GM12878 (cell line): ENCODE results near the gene ADCY5. TPM values are rescaled to one million over a fixed set of nuclear protein-coding genes. Genes with fewer than 3 reads are reported as not detected.

ENCODE experiments used
- ATAC-seq: fragments of 200-7000 bp; cut with Tn5 transposase; 3 replicates; pipeline ENCODE4 v1.9.1; 2020; ENCODE audit warnings: mild to moderate bottlenecking, moderate library complexity
- BruUV-seq: library from RNA; stranded (reverse); fragments of 400-500 nt; replicated peaks from 2 replicates; lab custom pipeline; 2021; lab: Mats Ljungman, UMichigan
- CTCF ChIA-PET: fragments of 300-600 bp; sonication (Branson Sonifier 250); formaldehyde crosslinking; extraction: SDS; loops from one replicate; lab custom pipeline; 2021; ENCODE audit warnings: inconsistent platforms; lab: Yijun Ruan, JAX
- POLR2A ChIA-PET: fragments of 350-600 bp; formaldehyde crosslinking; extraction: SDS; loops from one replicate; lab custom pipeline; 2021; ENCODE audit warnings: inconsistent platforms; lab: Charles Lee
- RAD21 ChIA-PET: fragments of 300-600 bp; sonication (Branson Sonifier 250); formaldehyde crosslinking; loops from one replicate; lab custom pipeline; 2023; ENCODE audit warnings: antibody characterized with exemption; ENCODE audit not compliant: unreplicated experiment; lab: Charles Lee
- SMC1A ChIA-PET: fragments of 300-600 bp; sonication (Branson Sonifier 250); formaldehyde crosslinking; loops from one replicate; lab custom pipeline; 2023; ENCODE audit not compliant: unreplicated experiment, uncharacterized antibody; lab: Charles Lee
- DNase-seq: peaks from one replicate; pipeline ENCODE4 v3.0.0-alpha.2; 2011; ENCODE audit warnings: low read depth, low spot score
- FAIRE-seq: peaks from 3 replicates; lab custom pipeline; 2011; peaks lifted over from hg19 to GRCh38; lab: Jason Lieb, UNC
- H2AFZ ChIP-seq: 2 replicates; pipeline ENCODE4 v1.6.0; 2011; ENCODE audit warnings: low read depth, low read length, control low read depth; ENCODE audit not compliant: control insufficient read depth
- H3K27ac ChIP-seq: 2 replicates; pipeline ENCODE4 v1.5.1; 2011; ENCODE audit warnings: control low read depth; ENCODE audit not compliant: control insufficient read depth, insufficient read depth
- H3K27me3 ChIP-seq, 2 experiments: replicated peaks in 1 of 2; 2 replicates each; pipeline versions ENCODE4 v1.6.0 to v1.6.1; 2011; ENCODE audit warnings: low read length in 1 of 2; ENCODE audit not compliant: control insufficient read depth in 2 of 2, insufficient read depth in 2 of 2
- H3K36me3 ChIP-seq, 2 experiments: 2 replicates each; pipeline ENCODE4 v1.5.1; 2011; ENCODE audit warnings: low read length in 1 of 2; ENCODE audit not compliant: control insufficient read depth in 2 of 2, insufficient read depth in 2 of 2
- H3K4me1 ChIP-seq: 2 replicates; pipeline ENCODE4 v1.6.1; 2011; ENCODE audit warnings: mild to moderate bottlenecking, low read length, moderate library complexity, mixed read lengths; ENCODE audit not compliant: control insufficient read depth, insufficient read depth
- H3K4me2 ChIP-seq: 2 replicates; pipeline ENCODE4 v1.6.0; 2011; ENCODE audit warnings: control low read depth; ENCODE audit not compliant: control insufficient read depth, insufficient read depth
- H3K4me3 ChIP-seq: fragments of 200-600 bp; sonication (generic); 2 replicates; pipeline ENCODE4 v1.5.1; 2016
- H3K79me2 ChIP-seq: 2 replicates; pipeline ENCODE4 v1.6.0; 2011; ENCODE audit warnings: low read length; ENCODE audit not compliant: control insufficient read depth, insufficient read depth
- H3K9ac ChIP-seq: 2 replicates; pipeline ENCODE4 v1.8.0; 2011; ENCODE audit warnings: low read length, control low read depth, mixed read lengths; ENCODE audit not compliant: control insufficient read depth, insufficient read depth
- H3K9me3 ChIP-seq: replicated peaks from 3 replicates; pipeline ENCODE4 v1.5.1; 2011; ENCODE audit warnings: mild to moderate bottlenecking, low read length; ENCODE audit not compliant: control insufficient read depth, insufficient read depth
- H4K20me1 ChIP-seq: 2 replicates; pipeline ENCODE4 v1.6.0; 2011; ENCODE audit not compliant: control insufficient read depth, insufficient read depth
- BMI1 ChIP-seq: fragments of 450-650 bp; IDR thresholded peaks from 2 replicates; pipeline ENCODE4 v1.6.1; 2016; ENCODE audit warnings: mild to moderate bottlenecking, moderate library complexity, borderline replicate concordance
- DPF2 ChIP-seq: fragments of 450-650 bp; IDR thresholded peaks from 2 replicates; pipeline ENCODE4 v1.6.1; 2017; ENCODE audit warnings: mild to moderate bottlenecking
- RAD21 ChIP-seq: IDR thresholded peaks from 2 replicates; pipeline ENCODE4 v1.6.1; 2011; ENCODE audit warnings: mild to moderate bottlenecking, low read depth, low read length, moderate library complexity; ENCODE audit not compliant: insufficient read depth
- TCF12 ChIP-seq: IDR thresholded peaks from 2 replicates; pipeline ENCODE4 v1.6.1; 2011; ENCODE audit warnings: low read depth, mild to moderate bottlenecking, low read length
- TCF3 ChIP-seq: IDR thresholded peaks from 2 replicates; pipeline ENCODE4 v1.6.1; 2012; ENCODE audit warnings: low read depth, mild to moderate bottlenecking, low read length, borderline replicate concordance; ENCODE audit not compliant: insufficient read depth
- ZNF207 ChIP-seq: fragments of 450-650 bp; IDR thresholded peaks from 2 replicates; pipeline ENCODE4 v1.6.1; 2014; ENCODE audit warnings: antibody characterized with exemption, mild to moderate bottlenecking, borderline replicate concordance
- ZNF622 ChIP-seq: fragments of 450-650 bp; IDR thresholded peaks from 2 replicates; pipeline ENCODE4 v1.6.1; 2017; ENCODE audit warnings: mild to moderate bottlenecking, inconsistent platforms
- WGBS: methylation state at CpG from one replicate; pipeline ENCODE4 v1.1.6; 2016; ENCODE audit warnings: low lambda C conversion rate; ENCODE audit not compliant: insufficient replicate concordance, insufficient coverage; ENCODE audit errors: missing lambda C conversion rate; 5-methylcytosine and 5-hydroxymethylcytosine counted together
- in situ Hi-C: fragments of 300-500 bp; cut with MboI; formaldehyde crosslinking; loops from 9 replicates; pipeline ENCODE4 v1.14.3; 2018; ENCODE audit warnings: mixed read lengths
- intact Hi-C: fragments of 100-400 bp; cut with micrococcal nuclease; formaldehyde crosslinking; loops from one replicate; pipeline ENCODE4 v1.14.2; 2022; ENCODE audit not compliant: unreplicated experiment
- polyA plus RNA-seq, 11 experiments: library from polyadenylated mRNA; depleted of rRNA in 4 of 11; unstranded in 6 of 11; stranded (reverse) in 5 of 11; fragments of >200 nt; fragmentation: Nextera tagmentation in 4 of 11; fragmentation: Illumina TruSeq in 1 of 11; extraction: Ambion mirVana in 4 of 11; extraction: Trizol in 1 of 11; gene quantifications; 1 replicate in 1 of 11; 2 replicates in 10 of 11; pipeline versions ENCODE4 v1.2.1 to v1.2.3, GENCODE V29; 2011 to 2016; ENCODE audit warnings: inconsistent platforms in 2 of 11, missing spikeins in 2 of 11, low read depth in 1 of 11
- total RNA-seq, 4 experiments: library from RNA; depleted of rRNA in 3 of 4; stranded (reverse); fragments of >200 nt in 3 of 4; fragmentation: Illumina TruSeq in 1 of 4; extraction: Trizol in 1 of 4; gene quantifications; 2 replicates each; pipeline versions ENCODE4 v1.2.1 to v1.2.3, GENCODE V29; 2013 to 2021
- TF ChIP-seq, protein P1 (sequence below): fragments of 450-650 bp; IDR thresholded peaks from 2 replicates; pipeline ENCODE4 v1.6.1; 2017; ENCODE audit warnings: low read depth, mild to moderate bottlenecking, moderate library complexity
- TF ChIP-seq, protein P2 (sequence below), 3 experiments: IDR thresholded peaks in 2 of 3; conservative IDR thresholded peaks in 1 of 3; 2 replicates each; pipeline ENCODE4 v1.5.1; 2011; ENCODE audit warnings: low read depth in 3 of 3, low read length in 3 of 3, mild to moderate bottlenecking in 3 of 3, control low read depth in 2 of 3, moderate library complexity in 2 of 3, inconsistent platforms in 1 of 3, mixed read lengths in 1 of 3; ENCODE audit not compliant: control insufficient read depth in 2 of 3, insufficient read depth in 1 of 3; ENCODE audit errors: extremely low read depth in 1 of 3
- TF ChIP-seq, protein P3 (sequence below): fragments of 450-650 bp; IDR thresholded peaks from 2 replicates; pipeline ENCODE4 v1.6.1; 2017; ENCODE audit warnings: mild to moderate bottlenecking, low read depth, inconsistent platforms; ENCODE audit not compliant: poor library complexity, severe bottlenecking

Gene ADCY5
- total and polyA plus RNA-seq, 10 of the 15 experiments (the other 5 are each of a cell fraction or from before 2014, with no cell fraction given): under 0.01 to 0.24 (median 0.02) TPM; not detected in 4

- Histone ChIP-seq H4K20me1 (no peaks in the 10 kb centered on the region), H2AFZ (no peak overlapping the region), H3K4me3 (no peak overlapping the region), H3K4me2 (no peak overlapping the region), H3K79me2 (no peaks in the 10 kb centered on the region), H3K36me3 (no peaks in the 10 kb centered on the region), H3K9me3 (no peaks in the 10 kb centered on the region), H3K4me1 (no peaks in the 10 kb centered on the region), H3K27ac (no peak overlapping the region), H3K9ac (no peak overlapping the region), H3K27me3 (no peaks in the 10 kb centered on the region)
- TF ChIP-seq ZNF622: no peak
- ChIA-PET CTCF (no interaction called here), RAD21 (no interaction called here), SMC1A (no interaction called here), POLR2A (no interaction called here)
- 96% methylated on average over 2 of the region's 2 CpGs for WGBS
- in situ Hi-C loops (no loop called here), intact Hi-C loops (no loop called here)
- FAIRE-seq (no peak), DNase-seq (no peak), ATAC-seq (no peak)
- BruUV-seq: no TSS peak
These were observed 167.0 kb downstream of the ADCY5 start for GRCh38 chr3:123281929-123282328.

- Histone ChIP-seq H3K36me3 (no peaks in the 10 kb centered on the region), H3K27me3 (no peaks in the 10 kb centered on the region), H3K9ac (no peak overlapping the region), H3K4me3 (no peak overlapping the region), H3K4me2 (no peak overlapping the region), H3K79me2 (no peaks in the 10 kb centered on the region), H4K20me1 (no peaks in the 10 kb centered on the region), H3K4me1 (no peaks in the 10 kb centered on the region), H3K9me3 (no peaks in the 10 kb centered on the region), H3K27ac (no peak overlapping the region), H2AFZ (no peak overlapping the region)
- intact Hi-C loops (no loop called here), in situ Hi-C loops (no loop called here)
- FAIRE-seq (no peak), ATAC-seq (no peak), DNase-seq (no peak)
- SMC1A ChIA-PET: no interaction called here
- POLR2A ChIA-PET: no interaction called here
- BruUV-seq: no TSS peak
- WGBS: 79% methylated on average over 3 of the region's 3 CpGs
- CTCF ChIA-PET: no interaction called here
- RAD21 ChIA-PET: no interaction called here
- TF ChIP-seq RAD21: no peak
- TF ChIP-seq, protein P1, sequence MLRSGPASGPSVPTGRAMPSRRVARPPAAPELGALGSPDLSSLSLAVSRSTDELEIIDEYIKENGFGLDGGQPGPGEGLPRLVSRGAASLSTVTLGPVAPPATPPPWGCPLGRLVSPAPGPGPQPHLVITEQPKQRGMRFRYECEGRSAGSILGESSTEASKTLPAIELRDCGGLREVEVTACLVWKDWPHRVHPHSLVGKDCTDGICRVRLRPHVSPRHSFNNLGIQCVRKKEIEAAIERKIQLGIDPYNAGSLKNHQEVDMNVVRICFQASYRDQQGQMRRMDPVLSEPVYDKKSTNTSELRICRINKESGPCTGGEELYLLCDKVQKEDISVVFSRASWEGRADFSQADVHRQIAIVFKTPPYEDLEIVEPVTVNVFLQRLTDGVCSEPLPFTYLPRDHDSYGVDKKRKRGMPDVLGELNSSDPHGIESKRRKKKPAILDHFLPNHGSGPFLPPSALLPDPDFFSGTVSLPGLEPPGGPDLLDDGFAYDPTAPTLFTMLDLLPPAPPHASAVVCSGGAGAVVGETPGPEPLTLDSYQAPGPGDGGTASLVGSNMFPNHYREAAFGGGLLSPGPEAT: no peak
- no peak for TF ChIP-seq ZNF207
- TF ChIP-seq TCF3: no peak
- TF ChIP-seq, protein P2, sequence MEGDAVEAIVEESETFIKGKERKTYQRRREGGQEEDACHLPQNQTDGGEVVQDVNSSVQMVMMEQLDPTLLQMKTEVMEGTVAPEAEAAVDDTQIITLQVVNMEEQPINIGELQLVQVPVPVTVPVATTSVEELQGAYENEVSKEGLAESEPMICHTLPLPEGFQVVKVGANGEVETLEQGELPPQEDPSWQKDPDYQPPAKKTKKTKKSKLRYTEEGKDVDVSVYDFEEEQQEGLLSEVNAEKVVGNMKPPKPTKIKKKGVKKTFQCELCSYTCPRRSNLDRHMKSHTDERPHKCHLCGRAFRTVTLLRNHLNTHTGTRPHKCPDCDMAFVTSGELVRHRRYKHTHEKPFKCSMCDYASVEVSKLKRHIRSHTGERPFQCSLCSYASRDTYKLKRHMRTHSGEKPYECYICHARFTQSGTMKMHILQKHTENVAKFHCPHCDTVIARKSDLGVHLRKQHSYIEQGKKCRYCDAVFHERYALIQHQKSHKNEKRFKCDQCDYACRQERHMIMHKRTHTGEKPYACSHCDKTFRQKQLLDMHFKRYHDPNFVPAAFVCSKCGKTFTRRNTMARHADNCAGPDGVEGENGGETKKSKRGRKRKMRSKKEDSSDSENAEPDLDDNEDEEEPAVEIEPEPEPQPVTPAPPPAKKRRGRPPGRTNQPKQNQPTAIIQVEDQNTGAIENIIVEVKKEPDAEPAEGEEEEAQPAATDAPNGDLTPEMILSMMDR (IDR thresholded peaks at IDR 0.05 in 2 of 3, conservative IDR thresholded peaks at IDR 0.05 in 1 of 3; ENCODE audit: control insufficient read depth in 2 of 3, extremely low read depth in 1 of 3, insufficient read depth in 1 of 3, low read depth in 3 of 3, low read length in 3 of 3): no peak
- TF ChIP-seq TCF12: no peak
- no peak for TF ChIP-seq BMI1
- TF ChIP-seq DPF2: no peak
- TF ChIP-seq, protein P3, sequence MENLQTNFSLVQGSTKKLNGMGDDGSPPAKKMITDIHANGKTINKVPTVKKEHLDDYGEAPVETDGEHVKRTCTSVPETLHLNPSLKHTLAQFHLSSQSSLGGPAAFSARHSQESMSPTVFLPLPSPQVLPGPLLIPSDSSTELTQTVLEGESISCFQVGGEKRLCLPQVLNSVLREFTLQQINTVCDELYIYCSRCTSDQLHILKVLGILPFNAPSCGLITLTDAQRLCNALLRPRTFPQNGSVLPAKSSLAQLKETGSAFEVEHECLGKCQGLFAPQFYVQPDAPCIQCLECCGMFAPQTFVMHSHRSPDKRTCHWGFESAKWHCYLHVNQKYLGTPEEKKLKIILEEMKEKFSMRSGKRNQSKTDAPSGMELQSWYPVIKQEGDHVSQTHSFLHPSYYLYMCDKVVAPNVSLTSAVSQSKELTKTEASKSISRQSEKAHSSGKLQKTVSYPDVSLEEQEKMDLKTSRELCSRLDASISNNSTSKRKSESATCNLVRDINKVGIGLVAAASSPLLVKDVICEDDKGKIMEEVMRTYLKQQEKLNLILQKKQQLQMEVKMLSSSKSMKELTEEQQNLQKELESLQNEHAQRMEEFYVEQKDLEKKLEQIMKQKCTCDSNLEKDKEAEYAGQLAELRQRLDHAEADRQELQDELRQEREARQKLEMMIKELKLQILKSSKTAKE: no peak
These were observed 167.5 kb downstream of the ADCY5 start for GRCh38 chr3:123281406-123281805.
